ENCODE measurements around the gene DPEP3. TPM values are rescaled to one million over a fixed set of nuclear protein-coding genes. Genes with fewer than 3 reads are reported as not detected.

Gene DPEP3
- total and polyA plus RNA-seq, 2 donors (not counting 1 experiment from before 2014, with no cell fraction given) = 1.9 to 2.0 TPM

GRCh38 chr16:67936124-67936879 is 44.0 kb downstream of the DPEP3 start, which contains the start of gene PSMB10:
TSS of gene PSMB10 (minus strand) at chr16:67936850. CDS start at chr16:67936749, 101 bp downstream.
- intact Hi-C loops (cut with micrococcal nuclease) = loop anchor here (1.0 to 5.0 kb wide), 6 partner anchors 43 to 444 kb away; partner anchors contain the start of genes CTCF, NFATC3, NUTF2 and PSKH1

More at GRCh38 chr16:67936124-67936879, 44.0 kb downstream of the DPEP3 start, which contains the start of gene PSMB10:
- H3K36me3 ChIP-seq (replicated peaks in 1 of 2; ENCODE audit: control extremely low read depth in 1 of 2, control insufficient read depth in 1 of 2, extremely low read depth in 1 of 2, insufficient read depth in 2 of 2, low read length in 1 of 2) = peaks cover 7 to 33% of the 10 kb centered on the region in 2 experiments
- peak within 1 kb of the TSS; percentile 99 for H3K27ac Mint-ChIP-seq
- peak within 1 kb of the TSS; percentile 47 for H2AFZ ChIP-seq (ENCODE audit: insufficient read depth, low read depth, low read length, poor library complexity, severe bottlenecking)
- H3K9me3 Mint-ChIP-seq (ENCODE audit: insufficient read depth) = no peaks in the 10 kb centered on the region
- ChIA-PET POLR2A (interaction anchor here (0.7 to 3.3 kb wide), 23 partner anchors 32 to 456 kb away, joined by 3 to 19 read pairs (median 3); partner anchors contain the start of genes ACD, ATP6V0D1, CTCF and DDX28), CTCF (interaction anchor here (0.7 to 6.4 kb wide), 22 partner anchors 8 to 455 kb away, joined by 3 to 29 read pairs (median 4); partner anchors contain the start of genes ATP6V0D1, CARMIL2, NRN1L and SLC12A4)
- H3K27me3 ChIP-seq (replicated peaks in 1 of 4; ENCODE audit: control extremely low read depth in 1 of 4, control insufficient read depth in 3 of 4, insufficient read depth in 4 of 4, low read length in 3 of 4) = no peaks in the 10 kb centered on the region
- no peak for DNase-seq
- peaks cover 27% of the 10 kb centered on the region for H4K20me1 ChIP-seq (ENCODE audit: control insufficient read depth, insufficient read depth, low read length, poor library complexity, severe bottlenecking)
- H3K79me2 ChIP-seq (ENCODE audit: control insufficient read depth, insufficient read depth, low read length) = peaks cover 42% of the 10 kb centered on the region
- no peaks in the 10 kb centered on the region for H3K27me3 Mint-ChIP-seq
- TF ChIP-seq EZH2 (IDR thresholded peaks at IDR 0.05; ENCODE audit: borderline replicate concordance, insufficient read depth, low read depth, low read length, poor library complexity, severe bottlenecking) = no peak
- TF ChIP-seq CTCF (IDR thresholded peaks at IDR 0.05) = no peak
- peak; percentile 4 for ATAC-seq (ENCODE audit: low read depth)
- under 1% methylated on average over 54 of the region's 54 CpGs for WGBS (ENCODE audit: insufficient coverage)
- H3K9ac ChIP-seq (ENCODE audit: low read length) = peak within 1 kb of the TSS; percentile 95
- H3K4me3 ChIP-seq (ENCODE audit: control extremely low read depth in 1 of 5, extremely low read depth in 1 of 5, insufficient read depth in 1 of 5, low read depth in 2 of 5, low read length in 4 of 5) = peak within 1 kb of the TSS; percentile 77 to 96 (median 93)
- peak within 1 kb of the TSS; percentile 100 for H3K4me3 Mint-ChIP-seq
- H3K9me3 ChIP-seq (ENCODE audit: control extremely low read depth in 1 of 3, control insufficient read depth in 2 of 3, insufficient read depth in 1 of 3, low read length in 2 of 3) = no peaks in the 10 kb centered on the region
- H3K4me2 ChIP-seq (replicated peaks; ENCODE audit: low read depth, low read length, poor library complexity, severe bottlenecking) = peak within 1 kb of the TSS; percentile 91
- H3K4me1 ChIP-seq (ENCODE audit: control insufficient read depth in 2 of 2, insufficient read depth in 2 of 2, low read length in 2 of 2) = peaks cover 25 to 40% of the 10 kb centered on the region in 2 donors
- H3K4me1 Mint-ChIP-seq = peaks cover 31% of the 10 kb centered on the region
- H3K27ac ChIP-seq (ENCODE audit: low read length in 2 of 2) = peak within 1 kb of the TSS; percentile 67 to 85
